SK-N-SH (cell line): Measurements from ENCODE around the gene CSRP1. TPM values are rescaled to one million over a fixed set of nuclear protein-coding genes. Genes with fewer than 3 reads are reported as not detected.

Experiments used
- CTCF ChIA-PET: fragments of 300-600, 350-600 bp; formaldehyde crosslinking; extraction: SDS; loops from one replicate; lab custom pipeline; 2021; lab: Yijun Ruan, JAX
- POLR2A ChIA-PET: fragments of 350-600 bp; sonication (Branson Sonifier 250); formaldehyde crosslinking; extraction: SDS; loops from one replicate; lab custom pipeline; 2020; ENCODE audit warnings: antibody characterized with exemption, inconsistent platforms; lab: Yijun Ruan, JAX
- DNase-seq: peaks from one replicate; pipeline ENCODE4 v3.0.0; 2012
- H2AFZ ChIP-seq: fragments of 200-600 bp; sonication (generic); 2 replicates; pipeline ENCODE4 v1.8.1; 2016; ENCODE audit warnings: antibody characterized with exemption, mild to moderate bottlenecking, low read depth
- H3F3A ChIP-seq: fragments of 200-600 bp; sonication (generic); replicated peaks from 2 replicates; pipeline ENCODE3; 2016; ENCODE audit warnings: antibody characterized with exemption, mild to moderate bottlenecking; ENCODE audit not compliant: insufficient read depth
- H3K27ac ChIP-seq, 2 experiments: fragments of 200-500 bp in 1 of 2; fragments of 200-600 bp in 1 of 2; sonication (Bioruptor generic) in 1 of 2; sonication (generic), shearing (Covaris generic) in 1 of 2; 2 replicates each; pipeline versions ENCODE4 v1.5.1 to v1.6.1; 2014 to 2016; ENCODE audit warnings: low read depth in 2 of 2, inconsistent platforms in 1 of 2, low read length in 1 of 2, mild to moderate bottlenecking in 1 of 2, mixed read lengths in 1 of 2
- H3K27me3 ChIP-seq: fragments of 200-600 bp; sonication (generic), shearing (Covaris generic); 2 replicates; pipeline ENCODE4 v1.6.1; 2016; ENCODE audit warnings: mixed run types; ENCODE audit not compliant: insufficient read depth
- H3K36me3 ChIP-seq, 2 experiments: fragments of 200-500 bp in 1 of 2; fragments of 200-600 bp in 1 of 2; sonication (Bioruptor generic) in 1 of 2; sonication (generic) in 1 of 2; replicated peaks in 1 of 2; 2 replicates each; pipeline versions ENCODE3 to v1.5.1; 2014 to 2016; ENCODE audit warnings: low read length in 1 of 2, mild to moderate bottlenecking in 1 of 2; ENCODE audit not compliant: insufficient read depth in 2 of 2, control insufficient read depth in 1 of 2
- H3K4me1 ChIP-seq, 2 experiments: fragments of 200-500 bp in 1 of 2; fragments of 200-600 bp in 1 of 2; sonication (Bioruptor generic) in 1 of 2; sonication (generic), shearing (Covaris generic) in 1 of 2; 2 replicates each; pipeline versions ENCODE4 v1.5.1 to v1.6.1; 2014 to 2016; ENCODE audit warnings: low read depth in 1 of 2, low read length in 1 of 2, mixed run types in 1 of 2; ENCODE audit not compliant: insufficient read depth in 2 of 2, control insufficient read depth in 1 of 2
- H3K4me2 ChIP-seq: fragments of 200-600 bp; sonication (generic), shearing (Covaris generic); 2 replicates; pipeline ENCODE4 v1.6.1; 2017; ENCODE audit warnings: mixed run types
- H3K4me3 ChIP-seq, 2 experiments: fragments of 200-500 bp in 1 of 2; fragments of 200-600 bp in 1 of 2; sonication (Bioruptor generic) in 1 of 2; sonication (generic), shearing (Covaris generic) in 1 of 2; 2 replicates each; pipeline versions ENCODE4 v1.5.1 to v1.8.1; 2014 to 2016; ENCODE audit warnings: low read depth in 2 of 2, inconsistent platforms in 1 of 2, low read length in 1 of 2, mild to moderate bottlenecking in 1 of 2, mixed read lengths in 1 of 2, moderate library complexity in 1 of 2
- H3K79me2 ChIP-seq: fragments of 200-600 bp; sonication (generic); 2 replicates; pipeline ENCODE4 v1.8.1; 2017; ENCODE audit warnings: mild to moderate bottlenecking; ENCODE audit not compliant: insufficient read depth
- H3K9ac ChIP-seq: fragments of 200-600 bp; sonication (generic); 2 replicates; pipeline ENCODE4 v1.6.1; 2017; ENCODE audit warnings: mixed run types
- H3K9me2 ChIP-seq: fragments of 200-600 bp; sonication (generic); 2 replicates; pipeline ENCODE4 v1.6.1; 2017; ENCODE audit warnings: mixed run types
- H3K9me3 ChIP-seq: fragments of 200-600 bp; sonication (generic); 2 replicates; pipeline ENCODE4 v1.6.1; 2017; ENCODE audit warnings: mixed run types, mild to moderate bottlenecking, moderate library complexity
- H4K20me1 ChIP-seq: fragments of 200-600 bp; sonication (generic); 2 replicates; pipeline ENCODE4 v1.6.1; 2017; ENCODE audit warnings: mild to moderate bottlenecking, mixed run types; ENCODE audit not compliant: insufficient read depth
- CHD2 ChIP-seq: fragments of 150-350 bp; IDR thresholded peaks from 2 replicates; pipeline ENCODE4 v1.6.1; 2018; ENCODE audit warnings: low read length; ENCODE audit not compliant: partially characterized antibody
- MAX ChIP-seq: IDR thresholded peaks from 2 replicates; pipeline ENCODE4 v1.4.0; 2012; ENCODE audit warnings: low read depth
- NFIC ChIP-seq: IDR thresholded peaks from 2 replicates; pipeline ENCODE4 v1.4.0; 2012; ENCODE audit warnings: borderline replicate concordance
- RFX5 ChIP-seq: IDR thresholded peaks from 2 replicates; pipeline ENCODE4 v1.6.1; 2012; ENCODE audit warnings: mild to moderate bottlenecking, improper control_type of control experiment, low read length
- TCF12 ChIP-seq: IDR thresholded peaks from 2 replicates; pipeline ENCODE4 v1.4.0; 2012
- WGBS: methylation state at CpG from one replicate; pipeline ENCODE4 v1.1.6; 2017; ENCODE audit warnings: low lambda C conversion rate; 5-methylcytosine and 5-hydroxymethylcytosine counted together
- polyA plus RNA-seq, 3 experiments: library from polyadenylated mRNA; depleted of rRNA; stranded (reverse); fragments of >200 nt; gene quantifications; 2 replicates each; pipeline ENCODE4 v1.2.3, GENCODE V29; 2012

Gene CSRP1
- polyA plus RNA-seq, 1 of the 3 experiments (the other 2 are of a cell fraction) = 373 TPM

DNA sequence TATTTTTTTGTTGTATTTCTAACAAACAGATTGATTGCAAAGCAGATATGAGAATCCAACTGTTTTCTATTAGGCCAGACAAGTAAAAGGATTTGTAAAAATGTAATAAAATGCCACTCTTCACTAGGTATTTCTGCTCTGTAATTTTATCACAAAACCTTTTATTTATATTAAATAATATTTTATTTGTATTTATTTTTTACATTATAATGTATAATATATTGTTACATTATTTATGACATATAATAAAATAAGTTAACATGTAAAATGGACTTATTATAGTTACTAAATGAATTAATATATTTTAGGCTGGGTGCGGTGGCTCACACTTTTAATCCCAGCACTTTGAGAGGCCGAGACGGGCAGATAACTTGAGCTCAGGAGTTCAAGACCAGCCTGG is 72.7 kb downstream of the CSRP1 start (continued):
- TF ChIP-seq TCF12 = no peak
- no peak for TF ChIP-seq CHD2
- TF ChIP-seq NFIC = no peak
- TF ChIP-seq, all 33 proteins: peak for 0

DNA sequence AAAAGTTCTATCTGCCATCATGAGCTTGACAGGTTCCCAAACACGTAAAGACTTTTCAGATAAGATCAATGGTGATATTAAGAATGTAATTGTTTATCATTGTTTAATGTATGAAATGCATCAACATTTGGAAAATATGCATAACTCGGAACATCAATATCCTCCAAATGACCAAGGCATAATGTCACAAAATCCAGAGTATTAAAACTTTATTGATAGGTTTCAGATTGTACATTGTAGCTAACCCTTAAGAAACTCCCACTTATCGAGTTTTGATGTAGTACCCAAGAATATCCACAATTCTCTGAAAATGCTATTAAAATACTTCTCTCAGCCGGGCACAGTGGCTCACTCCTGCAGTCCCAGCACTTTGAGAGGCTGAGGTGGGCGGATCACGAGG is 73.3 kb downstream of the CSRP1 start:
- ChIA-PET CTCF (interaction anchor here (1.0 to 6.6 kb wide), 5 partner anchors 15 to 124 kb away, joined by 4 to 85 read pairs (median 6); partner anchors contain the start of gene PHLDA3), POLR2A (no interaction called here)
- Histone ChIP-seq H3K9me2 (no peaks in the 10 kb centered on the region), H3F3A (peaks cover 5% of the 10 kb centered on the region), H3K4me2 (no peak overlapping the region), H3K79me2 (no peaks in the 10 kb centered on the region), H3K4me1 (peaks cover 4 to 16% of the 10 kb centered on the region in 2 experiments; a peak in 2 of 4 replicates), H3K27me3 (no peaks in the 10 kb centered on the region; the same call in 1 of the 2 replicates), H2AFZ (no peak overlapping the region), H3K9ac (no peak overlapping the region), H3K36me3 (no peaks in the 10 kb centered on the region), H3K9me3 (no peaks in the 10 kb centered on the region), H3K4me3 (no peak overlapping the region), H3K27ac (no peak overlapping the region), H4K20me1 (no peaks in the 10 kb centered on the region)
- WGBS = 82% methylated on average over 6 of the region's 6 CpGs
- TF ChIP-seq RFX5 = no peak
- TF ChIP-seq MAX = no peak
- DNase-seq = no peak

Other genes starting within 250 kb of the CSRP1 start
- not detected in 2 replicates for gene PKP1, start 223.6 kb downstream of the CSRP1 start, polyA plus RNA-seq (2012; rRNA removed)
- 0.33 and 0.57 TPM in 2 replicates for gene TNNT2, start 129.4 kb downstream of the CSRP1 start, polyA plus RNA-seq (2012; rRNA removed)
- gene LAD1, start 107.8 kb downstream of the CSRP1 start, polyA plus RNA-seq (2012; rRNA removed) = 0.03 TPM in 1 of 2 replicates, not detected in the other
- 0.11 TPM in 1 of 2 replicates, not detected in the other for gene TNNI1, start 85.4 kb downstream of the CSRP1 start, polyA plus RNA-seq (2012; rRNA removed)
- gene PHLDA3, start 37.9 kb downstream of the CSRP1 start, polyA plus RNA-seq (2012; rRNA removed) = 105 and 108 TPM in 2 replicates
- 13.3 and 16.1 TPM in 2 replicates for gene NAV1, start 32.0 kb upstream of the CSRP1 start, polyA plus RNA-seq (2012; rRNA removed)